Urothelium cell line (cell line): ENCODE results near the gene AKNAD1.
A peak's percentile ranks its signal among the peaks of the same experiment; 100 is the strongest.

Experiments
- DNase-seq: peaks from one replicate; pipeline ENCODE4 v3.0.0; 2011; ENCODE audit warnings: low spot score, mixed read lengths
- FAIRE-seq: peaks from 2 replicates; lab custom pipeline; 2011; peaks lifted over from hg19 to GRCh38; lab: Jason Lieb, UNC

Gene AKNAD1

GRCh38 chr1:108832929-108833328, 24.0 kb downstream of the AKNAD1 start:
- FAIRE-seq (no peak), DNase-seq (no peak)

GRCh38 chr1:108831225-108831624, 25.7 kb downstream of the AKNAD1 start:
- no peak for FAIRE-seq

GRCh38 chr1:108830119-108831008, 26.5 kb downstream of the AKNAD1 start:
- FAIRE-seq, result peak; percentile 98
- DNase-seq, result peak; percentile 93

More at GRCh38 chr1:108831225-108831624, 25.7 kb downstream of the AKNAD1 start:
- no peak for DNase-seq

- DNase-seq (no peak), FAIRE-seq (no peak)
Observed at GRCh38 chr1:108829498-108829916, 27.4 kb downstream of the AKNAD1 start.

- FAIRE-seq (no peak), DNase-seq (peak; percentile 85)
Observed at GRCh38 chr1:108828074-108828961, 28.6 kb downstream of the AKNAD1 start.

GRCh38 chr1:108826081-108826635, 30.7 kb downstream of the AKNAD1 start:
- FAIRE-seq (no peak), DNase-seq (no peak)

GRCh38 chr1:108824051-108824450, 32.8 kb downstream of the AKNAD1 start:
- FAIRE-seq (no peak), DNase-seq (no peak)

GRCh38 chr1:108823632-108824031, 33.3 kb downstream of the AKNAD1 start:
- DNase-seq (no peak), FAIRE-seq (no peak)

GRCh38 chr1:108819878-108820277, 37.0 kb downstream of the AKNAD1 start:
- FAIRE-seq (no peak), DNase-seq (no peak)

GRCh38 chr1:108817811-108818210, 39.1 kb downstream of the AKNAD1 start:
- FAIRE-seq (no peak), DNase-seq (no peak)

- peak; percentile 90 for DNase-seq
- FAIRE-seq, result no peak
Observed at GRCh38 chr1:108817016-108817415, 39.9 kb downstream of the AKNAD1 start.

GRCh38 chr1:108816049-108816893, 40.6 kb downstream of the AKNAD1 start:
- peak; percentile 88 for DNase-seq

GRCh38 chr1:108815566-108815965, 41.3 kb downstream of the AKNAD1 start:
- no peak for FAIRE-seq
- DNase-seq, result no peak

More at GRCh38 chr1:108816049-108816893, 40.6 kb downstream of the AKNAD1 start:
- no peak for FAIRE-seq

GRCh38 chr1:108814343-108815125, 42.4 kb downstream of the AKNAD1 start:
- FAIRE-seq (no peak), DNase-seq (no peak)

GRCh38 chr1:108813326-108813725, 43.6 kb downstream of the AKNAD1 start:
- FAIRE-seq, result no peak

GRCh38 chr1:108811611-108812010, 45.3 kb downstream of the AKNAD1 start:
- no peak for DNase-seq
- no peak for FAIRE-seq

More at GRCh38 chr1:108813326-108813725, 43.6 kb downstream of the AKNAD1 start:
- DNase-seq, result no peak

GRCh38 chr1:108808438-108808837, 48.5 kb downstream of the AKNAD1 start:
- DNase-seq (no peak), FAIRE-seq (no peak)

GRCh38 chr1:108803548-108803947, 53.3 kb downstream of the AKNAD1 start:
- DNase-seq (no peak), FAIRE-seq (no peak)

GRCh38 chr1:108801101-108801500, 55.8 kb downstream of the AKNAD1 start:
- DNase-seq (no peak), FAIRE-seq (no peak)
